ENCODE data around the gene EXOC2. TPM values are rescaled to one million over a fixed set of nuclear protein-coding genes. Genes with fewer than 3 reads are reported as not detected.

Gene EXOC2
- total RNA-seq, 2 experiments from 2014 or later: 43.4 to 43.6 TPM

GRCh38 chr6:656460-657252 lies 36.3 kb downstream of the EXOC2 start, which contains the start of gene HUS1B:
TSS of gene HUS1B (minus strand) at chr6:657100. CDS start at chr6:656944, 156 bp downstream.
- ChIA-PET CTCF (interaction anchor here (0.6 to 0.8 kb wide), 2 partner anchors 85 to 130 kb away, joined by 3 read pairs; no protein-coding TSS in a partner anchor), POLR2A (no interaction called here)

DNA sequence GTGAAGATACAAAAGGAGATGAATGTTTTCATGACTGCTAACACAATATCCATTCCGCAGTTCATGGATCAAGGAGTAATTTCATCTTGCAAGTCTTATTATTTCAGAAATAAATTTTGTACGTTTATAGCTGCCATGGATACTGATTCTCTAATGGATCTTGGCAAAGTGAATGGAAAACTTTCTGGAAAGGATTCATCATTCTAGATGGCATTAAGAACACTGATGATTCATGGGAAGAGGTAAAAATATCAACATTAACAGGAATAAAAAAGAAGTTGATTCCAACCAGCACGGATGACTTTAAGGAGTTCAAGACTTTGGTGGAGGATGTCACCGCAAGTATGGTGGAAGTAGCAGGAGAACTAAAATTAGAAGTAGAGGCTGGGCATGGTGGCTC lies 38.8 kb downstream of the EXOC2 start:
- CTCF ChIA-PET: no interaction called here
- POLR2A ChIA-PET: no interaction called here

GRCh38 chr6:652865-653264 lies 40.1 kb downstream of the EXOC2 start:
- CTCF ChIA-PET: no interaction called here
- POLR2A ChIA-PET: no interaction called here

GRCh38 chr6:650098-650497 lies 42.8 kb downstream of the EXOC2 start:
- CTCF ChIA-PET: interaction anchor here (0.7 to 1.1 kb wide), 2 partner anchors 72 to 357 kb away, joined by 3 to 4 read pairs; no protein-coding TSS in a partner anchor
- POLR2A ChIA-PET: no interaction called here

GRCh38 chr6:642805-643204 lies 50.1 kb downstream of the EXOC2 start:
- CTCF ChIA-PET: no interaction called here
- POLR2A ChIA-PET: no interaction called here

GRCh38 chr6:641225-641985 lies 51.5 kb downstream of the EXOC2 start:
- POLR2A ChIA-PET: no interaction called here
- CTCF ChIA-PET: no interaction called here

GRCh38 chr6:636488-636887 lies 56.5 kb downstream of the EXOC2 start:
- ChIA-PET CTCF (interaction anchor here (0.7 to 1.7 kb wide), 4 partner anchors 14 to 75 kb away, joined by 3 to 4 read pairs (median 3); no protein-coding TSS in a partner anchor), POLR2A (interaction anchor here (1.1 kb wide), 1 partner anchor 56 kb away, joined by 5 read pairs; the partner anchor contains the start of gene EXOC2)

- CTCF ChIA-PET: no interaction called here
- POLR2A ChIA-PET: no interaction called here
These were observed 57.7 kb downstream of the EXOC2 start for GRCh38 chr6:635233-635632.

DNA sequence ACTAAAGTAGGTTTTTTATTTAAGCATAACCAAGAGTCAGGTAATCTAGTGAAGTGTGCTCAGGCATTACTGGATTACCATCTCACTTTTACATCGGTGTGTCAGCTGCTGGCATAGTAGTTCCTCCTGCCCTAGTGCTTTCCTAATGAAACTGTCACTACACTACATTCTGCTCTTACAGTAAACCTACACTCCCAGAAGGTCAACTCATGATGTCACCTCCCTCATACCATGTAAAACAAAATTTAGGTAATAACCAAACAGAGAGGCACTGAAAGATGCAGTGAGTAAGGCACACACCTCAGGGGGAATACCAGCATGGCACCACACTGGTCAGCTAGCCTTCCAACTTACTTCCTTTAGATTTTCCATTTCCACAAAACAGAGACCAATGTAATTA lies 59.3 kb downstream of the EXOC2 start:
- ChIA-PET POLR2A (no interaction called here), CTCF (no interaction called here)

DNA sequence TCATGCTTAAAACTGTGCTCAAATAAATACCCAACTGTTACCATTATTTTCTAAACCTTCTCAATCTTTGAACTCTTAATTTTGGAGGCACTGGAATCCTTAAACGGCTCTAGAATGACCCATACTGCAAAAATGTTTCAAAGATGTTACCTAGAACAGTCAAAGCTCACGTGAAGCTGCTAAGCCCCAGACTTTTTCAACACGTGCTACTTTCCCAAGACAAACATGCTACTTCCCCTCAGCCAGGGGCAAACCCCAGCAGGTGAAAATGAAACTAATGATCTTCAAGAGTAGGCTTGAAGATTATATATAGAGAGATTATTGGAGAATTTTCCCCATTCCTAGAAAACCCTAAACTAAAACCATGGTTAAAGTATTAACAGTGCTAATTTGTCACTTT lies 64.2 kb downstream of the EXOC2 start:
- POLR2A ChIA-PET: no interaction called here

DNA sequence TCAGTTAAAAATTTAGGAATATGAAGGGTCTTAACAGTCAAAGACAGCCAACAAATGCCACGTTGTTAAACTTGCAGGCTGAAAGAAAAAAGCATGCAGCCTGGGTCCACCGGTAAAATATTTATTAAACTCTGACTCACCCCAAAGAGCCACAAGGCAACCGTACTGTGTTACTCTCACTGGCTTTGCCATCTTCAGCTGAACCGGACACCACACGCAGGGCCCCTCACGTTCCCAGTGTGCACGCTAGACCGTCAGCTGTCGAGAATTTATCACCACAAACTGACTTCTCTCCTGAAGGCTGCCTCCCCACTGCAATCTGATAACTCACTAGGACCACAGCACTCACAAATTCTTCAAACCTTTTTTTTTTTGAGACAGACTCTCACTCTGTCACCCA lies 66.7 kb downstream of the EXOC2 start:
- POLR2A ChIA-PET: no interaction called here
- CTCF ChIA-PET: no interaction called here

More for the DNA sequence above, 64.2 kb downstream of the EXOC2 start:
- CTCF ChIA-PET: no interaction called here

DNA sequence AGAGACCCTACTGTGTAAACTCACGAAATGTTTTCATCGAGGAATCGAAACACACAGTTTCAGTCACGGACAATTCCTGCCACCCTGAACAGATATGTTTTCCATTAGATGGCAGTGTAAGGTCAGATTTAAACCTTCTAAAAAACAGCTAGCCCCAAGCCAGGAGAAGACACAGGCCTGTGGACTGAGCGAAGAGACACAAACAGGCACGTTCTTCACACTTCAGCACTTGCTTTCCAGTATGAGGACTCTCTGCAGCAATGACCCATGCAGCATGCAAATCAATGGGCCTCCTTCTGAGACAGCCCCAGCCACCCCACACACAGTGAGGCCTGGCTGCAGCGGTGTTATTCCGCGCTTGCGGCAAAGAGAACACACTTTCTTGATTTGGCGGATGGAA lies 68.0 kb downstream of the EXOC2 start:
- ChIA-PET CTCF (no interaction called here), POLR2A (no interaction called here)

- CTCF ChIA-PET: interaction anchor here (1.2 kb wide), 1 partner anchor 14 kb away, joined by 3 read pairs; no protein-coding TSS in a partner anchor
- POLR2A ChIA-PET: no interaction called here
These were observed 70.5 kb downstream of the EXOC2 start for GRCh38 chr6:622462-622861.

GRCh38 chr6:621931-622330 lies 71.0 kb downstream of the EXOC2 start:
- ChIA-PET CTCF (interaction anchor here (1.2 kb wide), 1 partner anchor 14 kb away, joined by 3 read pairs; no protein-coding TSS in a partner anchor), POLR2A (no interaction called here)

- CTCF ChIA-PET: no interaction called here
- POLR2A ChIA-PET: no interaction called here
These were observed 72.0 kb downstream of the EXOC2 start for GRCh38 chr6:620950-621349.

DNA sequence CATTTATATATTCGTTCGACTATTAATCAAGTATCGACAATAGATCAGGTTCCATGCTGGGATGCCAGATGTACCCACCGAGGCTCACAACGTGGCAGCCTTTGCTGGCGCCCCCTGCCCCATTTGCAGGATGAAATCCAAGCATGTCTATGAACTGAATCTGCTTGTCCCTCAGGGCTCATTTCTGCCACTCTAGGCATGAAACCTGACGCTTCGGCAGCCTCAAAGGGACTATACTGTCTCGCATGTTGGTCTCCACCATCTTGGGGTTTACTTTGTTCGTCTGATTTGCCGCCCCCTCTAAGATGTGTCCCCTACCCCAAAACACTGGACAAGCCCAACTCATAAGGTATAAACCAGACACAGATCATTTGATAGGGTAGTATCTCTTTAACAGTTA lies 72.8 kb downstream of the EXOC2 start:
- ChIA-PET CTCF (no interaction called here), POLR2A (no interaction called here)

GRCh38 chr6:617456-618100 lies 75.4 kb downstream of the EXOC2 start:
- CTCF ChIA-PET: interaction anchor here (0.8 kb wide), 1 partner anchor 104 kb away, joined by 3 read pairs; no protein-coding TSS in a partner anchor
- POLR2A ChIA-PET: no interaction called here

GRCh38 chr6:613981-614380 lies 79.0 kb downstream of the EXOC2 start:
- ChIA-PET POLR2A (no interaction called here), CTCF (no interaction called here)

GRCh38 chr6:611928-612327 lies 81.0 kb downstream of the EXOC2 start:
- CTCF ChIA-PET: no interaction called here
- POLR2A ChIA-PET: no interaction called here

DNA sequence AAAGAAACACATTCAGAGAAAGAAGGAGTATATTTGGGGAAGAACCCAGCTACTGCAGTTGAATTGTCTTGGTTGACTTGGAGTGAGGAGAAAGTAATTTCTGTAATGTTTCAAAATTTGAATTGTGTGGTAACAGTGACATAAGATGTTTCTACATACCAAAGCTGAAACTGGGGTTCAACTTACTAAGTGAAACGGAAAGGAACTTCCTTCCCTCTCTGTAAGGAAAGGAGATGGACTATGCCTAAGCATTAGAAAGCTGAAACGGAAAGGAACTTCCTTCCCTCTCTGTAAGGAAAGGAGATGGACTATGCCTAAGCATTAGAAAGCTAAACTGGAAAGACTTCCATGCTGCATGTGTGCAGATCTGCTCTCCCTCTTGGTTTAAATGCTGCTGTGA lies 82.1 kb downstream of the EXOC2 start:
- CTCF ChIA-PET: interaction anchor here (1.1 kb wide), 1 partner anchor 72 kb away, joined by 3 read pairs; no protein-coding TSS in a partner anchor
- POLR2A ChIA-PET: no interaction called here
